Measurements from ENCODE around the gene ART4. TPM values are rescaled to one million over a fixed set of nuclear protein-coding genes. Genes with fewer than 3 reads are reported as not detected.

ART4 gene
- total RNA-seq, 1 experiment from 2014 or later = 0.57 TPM

DNA sequence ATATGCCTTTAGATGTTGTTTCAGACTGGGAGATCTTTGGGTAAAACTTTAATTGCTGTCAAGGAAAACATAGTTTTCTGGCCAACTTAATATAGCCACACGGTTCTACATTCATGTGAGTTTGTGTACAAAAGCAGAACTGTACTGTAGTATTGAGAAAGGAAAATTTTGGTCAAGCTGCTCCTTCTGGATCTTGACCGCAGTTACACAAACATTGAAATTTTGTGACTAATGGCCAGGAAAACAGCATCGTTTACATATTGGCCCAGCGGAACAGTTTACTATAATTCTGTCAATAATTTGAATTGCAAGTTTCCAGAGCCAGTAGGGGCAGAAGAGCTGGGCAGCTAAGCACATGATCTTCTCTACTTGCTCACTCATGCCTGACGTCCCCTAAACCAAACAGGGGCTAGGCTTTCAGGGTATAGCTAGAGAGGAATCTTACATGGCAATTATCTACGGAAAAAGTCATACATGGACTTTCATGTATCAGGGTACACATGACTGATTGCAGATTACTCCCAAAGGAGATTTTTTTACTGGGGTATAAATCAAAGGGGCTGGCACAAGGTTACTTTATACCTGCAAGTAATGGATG, 11.4 kb upstream of the ART4 start:
- H3K36me3 ChIP-seq (ENCODE audit: control insufficient read depth, insufficient read depth, low read length) = no peaks in the 10 kb centered on the region
- peaks cover 4% of the 10 kb centered on the region; the same call in 1 of the 2 replicates for H3K9me3 ChIP-seq
- intact Hi-C loops (cut with micrococcal nuclease; ENCODE audit: unreplicated experiment) = no loop called here
- H3K4me3 ChIP-seq (ENCODE audit: low read depth, low read length) = no peak overlapping the region
- no peak for DNase-seq
- Mint-ChIP-seq H3K4me1 (ENCODE audit: low read depth, unreplicated experiment) (no peaks in the 10 kb centered on the region), H3K36me3 (ENCODE audit: insufficient read depth, unreplicated experiment) (no peaks in the 10 kb centered on the region), H3K27ac (ENCODE audit: unreplicated experiment) (no peak overlapping the region), H3K9me3 (ENCODE audit: unreplicated experiment) (peaks cover 18% of the 10 kb centered on the region), H3K27me3 (ENCODE audit: insufficient read depth, unreplicated experiment) (peaks cover 19% of the 10 kb centered on the region), H3K4me3 (ENCODE audit: unreplicated experiment) (no peak overlapping the region)
- no peaks in the 10 kb centered on the region for H3K27me3 ChIP-seq (replicated peaks; ENCODE audit: control insufficient read depth, insufficient read depth, low read length)
- BruUV-seq (replicated peaks) = no TSS peak
- ChIA-PET CTCF (no interaction called here), POLR2A (no interaction called here)
- H3K4me1 ChIP-seq = no peaks in the 10 kb centered on the region
- no peak for TF ChIP-seq CTCF (IDR thresholded peaks at IDR 0.05; ENCODE audit: insufficient read depth in 1 of 2, low read depth in 1 of 2, low read length in 1 of 2, severe bottlenecking in 1 of 2, unreplicated experiment in 1 of 2)

DNA sequence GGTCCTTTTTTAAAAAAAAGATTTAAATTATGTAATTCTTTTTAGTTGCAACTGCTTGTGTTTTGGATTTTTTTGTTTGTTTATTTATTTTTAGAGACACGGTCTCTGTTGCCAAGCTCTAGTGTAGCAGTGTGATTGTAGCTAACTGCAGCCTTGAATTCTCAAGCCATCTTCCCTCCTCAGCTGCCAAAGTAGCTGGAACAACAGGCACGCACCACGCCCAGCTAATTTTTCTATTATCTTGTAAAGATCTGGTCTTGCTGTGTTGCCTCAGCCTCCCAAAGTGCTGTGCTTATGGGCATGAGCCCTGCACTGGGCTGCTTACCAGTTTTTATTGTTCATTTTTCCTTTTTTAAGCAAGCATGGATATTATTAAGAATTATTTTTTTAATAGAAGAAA, 10.6 kb upstream of the ART4 start:
- ChIA-PET POLR2A (no interaction called here), CTCF (no interaction called here)
- no peak overlapping the region for H3K4me3 ChIP-seq (ENCODE audit: low read depth, low read length)
- Mint-ChIP-seq H3K9me3 (ENCODE audit: unreplicated experiment) (peaks cover 11% of the 10 kb centered on the region), H3K27me3 (ENCODE audit: insufficient read depth, unreplicated experiment) (peaks cover 15% of the 10 kb centered on the region), H3K27ac (ENCODE audit: unreplicated experiment) (no peak overlapping the region), H3K36me3 (ENCODE audit: insufficient read depth, unreplicated experiment) (no peaks in the 10 kb centered on the region), H3K4me3 (ENCODE audit: unreplicated experiment) (no peak overlapping the region), H3K4me1 (ENCODE audit: low read depth, unreplicated experiment) (no peaks in the 10 kb centered on the region)
- no TSS peak for BruUV-seq (replicated peaks)
- H3K36me3 ChIP-seq (ENCODE audit: control insufficient read depth, insufficient read depth, low read length) = no peaks in the 10 kb centered on the region
- H3K4me1 ChIP-seq = no peaks in the 10 kb centered on the region
- TF ChIP-seq CTCF (IDR thresholded peaks at IDR 0.05; ENCODE audit: insufficient read depth in 1 of 2, low read depth in 1 of 2, low read length in 1 of 2, severe bottlenecking in 1 of 2, unreplicated experiment in 1 of 2) = no peak
- peaks cover under 1% of the 10 kb centered on the region; the same call in 1 of the 2 replicates for H3K9me3 ChIP-seq
- intact Hi-C loops (cut with micrococcal nuclease; ENCODE audit: unreplicated experiment) = no loop called here
- H3K27me3 ChIP-seq (replicated peaks; ENCODE audit: control insufficient read depth, insufficient read depth, low read length) = no peaks in the 10 kb centered on the region
- DNase-seq = no peak

DNA sequence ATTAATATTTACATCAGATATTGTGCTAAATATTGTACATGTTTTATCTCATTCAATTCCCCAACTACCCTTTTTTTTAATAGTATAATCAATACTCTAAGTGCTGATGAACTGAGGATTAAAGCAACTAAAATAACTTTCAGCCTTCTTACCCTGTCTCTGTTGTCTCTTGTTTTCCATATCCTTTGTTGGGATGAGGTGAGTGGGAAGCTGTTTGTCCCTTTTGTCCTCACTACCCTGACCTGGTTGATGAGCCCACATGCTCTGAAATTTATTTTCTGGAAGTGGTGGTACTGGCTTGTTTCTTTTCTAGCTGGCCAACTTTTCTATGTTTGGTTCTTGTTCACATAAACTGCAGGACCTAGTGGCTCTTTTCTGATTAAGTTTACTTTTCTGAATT, 9.6 kb upstream of the ART4 start:
- Histone ChIP-seq H3K36me3 (ENCODE audit: control insufficient read depth, insufficient read depth, low read length) (no peaks in the 10 kb centered on the region), H3K4me1 (no peaks in the 10 kb centered on the region), H3K9me3 (no peaks in the 10 kb centered on the region), H3K27me3 (replicated peaks; ENCODE audit: control insufficient read depth, insufficient read depth, low read length) (no peaks in the 10 kb centered on the region), H3K4me3 (ENCODE audit: low read depth, low read length) (no peak overlapping the region)
- CTCF ChIA-PET = no interaction called here
- Mint-ChIP-seq H3K4me3 (ENCODE audit: unreplicated experiment) (no peak overlapping the region), H3K4me1 (ENCODE audit: low read depth, unreplicated experiment) (no peaks in the 10 kb centered on the region), H3K27me3 (ENCODE audit: insufficient read depth, unreplicated experiment) (peaks cover 16% of the 10 kb centered on the region), H3K36me3 (ENCODE audit: insufficient read depth, unreplicated experiment) (no peaks in the 10 kb centered on the region), H3K9me3 (ENCODE audit: unreplicated experiment) (peaks cover 8% of the 10 kb centered on the region), H3K27ac (ENCODE audit: unreplicated experiment) (no peak overlapping the region)
- TF ChIP-seq CTCF (IDR thresholded peaks at IDR 0.05; ENCODE audit: insufficient read depth in 1 of 2, low read depth in 1 of 2, low read length in 1 of 2, severe bottlenecking in 1 of 2, unreplicated experiment in 1 of 2) = no peak
- no TSS peak for BruUV-seq (replicated peaks)
- intact Hi-C loops (cut with micrococcal nuclease; ENCODE audit: unreplicated experiment) = no loop called here
- POLR2A ChIA-PET = no interaction called here
- DNase-seq = no peak

Data from Caco-2 (cell line).